Mesenchymal stem cell (in vitro differentiated cells and primary cell): ENCODE measurements around the gene FLT3LG.
A peak's percentile ranks its signal among the peaks of the same experiment; 100 is the strongest.

ENCODE experiments used
- DNase-seq: peaks from one replicate; pipeline ENCODE4 v3.0.0-alpha.2; 2013
- H2AFZ ChIP-seq: one replicate; pipeline ENCODE4 v1.6.1; 2013; ENCODE audit warnings: low read depth, mild to moderate bottlenecking, control low read depth, inconsistent platforms, low read length, moderate library complexity
- H2AK5ac ChIP-seq: 2 replicates; pipeline ENCODE4 v1.6.1; 2013; ENCODE audit warnings: low read length, moderate library complexity, mild to moderate bottlenecking, inconsistent platforms; ENCODE audit not compliant: severe bottlenecking
- H2BK120ac ChIP-seq: one replicate; pipeline ENCODE4 v1.6.1; 2013; ENCODE audit warnings: low read depth, mild to moderate bottlenecking, inconsistent platforms, low read length, moderate library complexity
- H2BK12ac ChIP-seq, 2 experiments: one replicate each; pipeline ENCODE4 v1.6.1; 2013; ENCODE audit warnings: inconsistent platforms in 2 of 2, low read length in 2 of 2, mild to moderate bottlenecking in 2 of 2, moderate library complexity in 2 of 2, control low read depth in 1 of 2
- H2BK15ac ChIP-seq: one replicate; pipeline ENCODE4 v1.6.1; 2013; ENCODE audit warnings: mild to moderate bottlenecking, low read depth, inconsistent platforms; ENCODE audit not compliant: poor library complexity, severe bottlenecking
- H2BK5ac ChIP-seq: 2 replicates; pipeline ENCODE4 v1.6.1; 2013; ENCODE audit warnings: low read depth, mild to moderate bottlenecking, low read length, control low read depth, inconsistent platforms; ENCODE audit not compliant: poor library complexity, severe bottlenecking
- H3K14ac ChIP-seq, 2 experiments: one replicate each; pipeline ENCODE4 v1.6.1; 2013; ENCODE audit warnings: inconsistent platforms in 2 of 2, low read length in 2 of 2, control low read depth in 1 of 2, mild to moderate bottlenecking in 1 of 2, moderate library complexity in 1 of 2
- H3K18ac ChIP-seq, 2 experiments: one replicate each; pipeline ENCODE4 v1.6.1; 2013; ENCODE audit warnings: inconsistent platforms in 2 of 2, low read length in 2 of 2, control low read depth in 1 of 2, low read depth in 1 of 2, mild to moderate bottlenecking in 1 of 2
- H3K23ac ChIP-seq, 2 experiments: one replicate each; pipeline ENCODE4 v1.6.1; 2013; ENCODE audit warnings: inconsistent platforms in 2 of 2, low read length in 2 of 2, mild to moderate bottlenecking in 2 of 2, moderate library complexity in 2 of 2, control low read depth in 1 of 2
- H3K27ac ChIP-seq: 2 replicates; pipeline ENCODE4 v1.5.1; 2013; ENCODE audit warnings: mild to moderate bottlenecking, moderate library complexity, low read length, control low read depth, inconsistent platforms; ENCODE audit not compliant: poor library complexity, severe bottlenecking
- H3K27me3 ChIP-seq, 2 experiments: 2 replicates each; pipeline versions ENCODE4 v1.6.1 to v1.7.0; 2013; ENCODE audit warnings: low read length in 2 of 2, mild to moderate bottlenecking in 2 of 2, moderate library complexity in 2 of 2, control low read depth in 1 of 2, inconsistent platforms in 1 of 2; ENCODE audit not compliant: control insufficient read depth in 1 of 2, insufficient read depth in 1 of 2
- H3K36me3 ChIP-seq, 2 experiments: 2 replicates each; pipeline versions ENCODE4 v1.6.1 to v1.7.0; 2013; ENCODE audit warnings: low read length in 2 of 2, control low read depth in 1 of 2, inconsistent platforms in 1 of 2, low read depth in 1 of 2, mild to moderate bottlenecking in 1 of 2; ENCODE audit not compliant: insufficient read depth in 2 of 2, control insufficient read depth in 1 of 2
- H3K4ac ChIP-seq, 2 experiments: one replicate each; pipeline ENCODE4 v1.6.1; 2013; ENCODE audit warnings: inconsistent platforms in 2 of 2, low read length in 2 of 2, mild to moderate bottlenecking in 2 of 2, moderate library complexity in 2 of 2, control low read depth in 1 of 2, low read depth in 1 of 2
- H3K4me1 ChIP-seq: 2 replicates; pipeline ENCODE4 v1.6.1; 2013; ENCODE audit warnings: low read depth, low read length, control low read depth; ENCODE audit not compliant: control insufficient read depth, insufficient read depth
- H3K4me2 ChIP-seq: 2 replicates; pipeline ENCODE4 v1.6.1; 2013; ENCODE audit warnings: low read length, mild to moderate bottlenecking, inconsistent platforms; ENCODE audit not compliant: poor library complexity, severe bottlenecking
- H3K4me3 ChIP-seq, 2 experiments: 2 replicates each; pipeline versions ENCODE4 v1.5.1 to v1.7.0; 2013; ENCODE audit warnings: low read length in 2 of 2, mild to moderate bottlenecking in 2 of 2, control low read depth in 1 of 2, low read depth in 1 of 2; ENCODE audit not compliant: insufficient read depth in 1 of 2
- H3K79me1 ChIP-seq: replicated peaks from 2 replicates; pipeline ENCODE4 v1.6.1; 2013; ENCODE audit warnings: mild to moderate bottlenecking, control low read depth, low read length, inconsistent platforms; ENCODE audit not compliant: poor library complexity, severe bottlenecking
- H3K9ac ChIP-seq: 2 replicates; pipeline ENCODE4 v1.7.0; 2013; ENCODE audit warnings: mild to moderate bottlenecking, low read length, moderate library complexity
- H3K9me3 ChIP-seq: 2 replicates; pipeline ENCODE4 v1.7.0; 2013; ENCODE audit warnings: mild to moderate bottlenecking, low read length; ENCODE audit not compliant: control insufficient read depth
- H4K8ac ChIP-seq: one replicate; pipeline ENCODE4 v1.6.1; 2013; ENCODE audit warnings: inconsistent platforms, mild to moderate bottlenecking, low read length, moderate library complexity
- H4K91ac ChIP-seq: one replicate; pipeline ENCODE4 v1.6.1; 2013; ENCODE audit warnings: mild to moderate bottlenecking, low read length, inconsistent platforms
- WGBS: methylation state at CpG from one replicate; pipeline ENCODE4 v1.1.7; 2013; ENCODE audit warnings: mixed read lengths; 5-methylcytosine and 5-hydroxymethylcytosine counted together

FLT3LG gene

DNA sequence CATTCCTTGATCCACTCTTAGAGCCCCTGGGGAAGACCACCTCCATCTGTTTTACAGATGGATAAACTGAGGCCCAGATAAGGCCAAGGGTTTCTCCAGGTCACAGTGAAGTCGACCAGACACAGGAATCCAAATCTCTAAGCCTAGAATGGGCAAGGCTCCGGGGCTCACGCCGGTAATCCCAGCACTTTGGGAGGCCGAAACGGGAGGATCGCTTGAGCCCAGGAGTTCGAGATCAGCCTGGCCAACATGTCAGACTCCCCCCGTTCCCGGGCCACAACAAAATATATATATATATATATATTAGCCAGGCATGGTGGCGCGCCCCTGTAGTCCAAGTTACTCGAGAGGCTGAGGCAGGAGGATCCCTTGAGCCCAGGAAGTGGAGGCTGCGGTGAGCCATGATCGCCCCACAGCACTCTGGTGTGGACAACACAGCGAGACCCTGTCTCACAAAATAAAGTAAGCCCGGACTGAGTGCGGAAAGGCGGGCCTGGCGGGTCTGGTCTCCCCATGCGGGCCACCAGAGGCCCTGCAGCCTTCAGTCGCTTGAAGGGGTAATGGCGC lies 12.8 kb downstream of the FLT3LG start:
- peak overlapping the region; percentile 66 to 92 for H3K18ac ChIP-seq
- H3K14ac ChIP-seq: no peak overlapping the region
- 57% methylated on average over 17 of the region's 23 CpGs for WGBS
- H2AFZ ChIP-seq: peak overlapping the region; percentile 48
- no peak overlapping the region for H2BK5ac ChIP-seq
- peaks cover 24% of the 10 kb centered on the region for H3K4me1 ChIP-seq
- H3K79me1 ChIP-seq: peaks cover 3% of the 10 kb centered on the region
- no peak for DNase-seq
- H3K9me3 ChIP-seq: no peaks in the 10 kb centered on the region
- H2BK120ac ChIP-seq: peak overlapping the region; percentile 54
- peak overlapping the region in 1 of 2 experiments; percentile 44 for H3K4ac ChIP-seq
- H4K91ac ChIP-seq: peak overlapping the region; percentile 90
- H2AK5ac ChIP-seq: peak overlapping the region; percentile 2
- H3K27ac ChIP-seq: no peak overlapping the region
- H3K36me3 ChIP-seq: peaks cover 32 to 44% of the 10 kb centered on the region in 2 experiments
- H3K4me3 ChIP-seq: no peak overlapping the region
- peak overlapping the region; percentile 100 for H4K8ac ChIP-seq
- no peaks in the 10 kb centered on the region for H3K27me3 ChIP-seq
- peak overlapping the region; percentile 98 for H2BK15ac ChIP-seq
- H3K4me2 ChIP-seq: peak overlapping the region; percentile 3
- H3K23ac ChIP-seq: no peak overlapping the region
- H2BK12ac ChIP-seq: no peak overlapping the region
- H3K9ac ChIP-seq: peak overlapping the region; percentile 64

DNA sequence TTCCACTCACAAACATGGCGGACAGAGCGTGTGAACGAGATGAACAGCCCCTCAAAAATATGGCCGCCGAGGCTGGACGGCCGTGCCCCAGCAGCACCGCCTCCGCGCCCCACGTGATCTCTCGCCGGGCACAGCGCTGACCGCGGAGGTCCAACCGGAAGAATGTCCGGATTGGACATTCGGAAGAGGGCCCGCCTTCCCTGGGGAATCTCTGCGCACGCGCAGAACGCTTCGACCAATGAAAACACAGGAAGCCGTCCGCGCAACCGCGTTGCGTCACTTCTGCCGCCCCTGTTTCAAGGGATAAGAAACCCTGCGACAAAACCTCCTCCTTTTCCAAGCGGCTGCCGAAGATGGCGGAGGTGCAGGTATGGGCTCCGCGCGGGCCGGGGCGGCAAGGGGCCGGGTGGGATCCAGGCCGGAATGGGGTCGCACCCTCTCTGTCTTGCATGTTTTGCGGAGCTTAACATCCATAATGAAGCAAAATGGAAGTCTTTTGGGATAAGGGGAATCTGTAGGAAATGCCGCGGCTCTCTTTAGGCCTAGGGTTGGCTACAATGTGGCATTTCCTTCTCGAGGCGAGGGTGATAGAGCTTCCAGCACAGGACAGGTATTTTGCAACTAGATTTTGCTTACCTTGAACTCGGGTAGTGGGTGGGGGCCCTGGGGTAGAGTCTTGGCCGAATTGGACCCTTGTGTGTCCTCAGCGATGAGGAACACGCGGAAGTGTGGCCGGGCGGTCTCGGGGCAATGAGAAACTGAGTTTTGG lies 13.4 kb downstream of the FLT3LG start, which contains the start of gene RPL13A:
Gene RPL13A (plus strand): TSS at position 332 of the 769 bp plus-strand sequence. CDS start 22 bp downstream, at position 354.
- Histone ChIP-seq H3K27me3 (no peaks in the 10 kb centered on the region), H3K4ac (peak within 1 kb of the TSS; percentile 27 to 71), H3K4me2 (peak within 1 kb of the TSS; percentile 66), H2BK120ac (peak within 1 kb of the TSS; percentile 54), H3K14ac (peak within 1 kb of the TSS in 1 of 2 experiments; percentile 85), H3K23ac (peak within 1 kb of the TSS in 1 of 2 experiments; percentile 6), H2BK15ac (peak within 1 kb of the TSS; percentile 98), H3K18ac (peak within 1 kb of the TSS; percentile 66 to 92), H2AFZ (peak within 1 kb of the TSS; percentile 48), H3K9me3 (no peaks in the 10 kb centered on the region), H4K91ac (peak within 1 kb of the TSS; percentile 90), H3K36me3 (peaks cover 38 to 47% of the 10 kb centered on the region in 2 experiments), H2AK5ac (peak within 1 kb of the TSS; percentile 46), H3K4me1 (peaks cover 24% of the 10 kb centered on the region), H4K8ac (peak within 1 kb of the TSS; percentile 100), H3K4me3 (peak within 1 kb of the TSS; percentile 77 to 97), H2BK12ac (no peak within 1 kb of the TSS), H3K9ac (peak within 1 kb of the TSS; percentile 100), H3K79me1 (peaks cover 3% of the 10 kb centered on the region), H3K27ac (peak within 1 kb of the TSS; percentile 37), H2BK5ac (no peak within 1 kb of the TSS)
- WGBS: 1% methylated on average over 57 of the region's 57 CpGs
- DNase-seq: peak; percentile 99

DNA sequence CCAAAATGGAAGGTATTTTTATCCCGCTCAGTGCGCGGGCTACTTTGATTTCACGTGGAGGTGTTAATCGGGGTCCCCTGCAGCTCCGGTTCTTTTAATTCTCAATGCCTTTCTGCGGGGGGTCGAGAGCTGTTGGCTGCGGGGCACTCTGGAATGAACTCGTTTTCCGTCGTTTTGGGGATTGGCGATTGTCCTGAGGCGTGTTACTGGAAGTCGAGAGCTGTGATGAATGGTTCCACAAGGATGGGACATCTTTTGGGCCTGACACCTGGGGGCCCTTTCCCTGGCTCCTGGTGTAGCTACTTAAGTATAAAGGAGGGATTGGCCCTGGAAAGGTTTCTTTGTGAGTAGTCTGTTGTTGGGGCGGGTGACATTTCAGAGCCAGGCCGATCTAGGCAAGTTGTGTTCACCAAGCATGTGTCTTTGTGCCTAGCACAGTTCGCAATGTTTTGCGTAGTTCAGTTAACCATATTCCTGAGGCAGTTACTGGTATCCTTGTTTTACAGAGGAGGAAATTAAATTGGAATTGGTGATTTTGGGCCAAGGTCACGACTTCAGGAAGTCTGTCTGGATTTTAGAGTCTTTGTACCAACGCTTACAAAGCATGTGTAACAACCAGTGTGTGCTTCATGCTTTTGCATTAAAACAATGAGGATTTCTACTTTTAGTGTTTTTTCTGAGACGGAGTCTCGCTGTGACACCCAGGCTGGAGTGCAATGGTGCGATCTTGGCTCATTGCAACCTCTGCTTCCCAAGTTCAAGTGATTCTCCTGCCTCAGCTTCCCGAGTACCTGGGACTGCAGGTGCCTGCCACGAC lies 14.2 kb downstream of the FLT3LG start:
- H3K36me3 ChIP-seq: peaks cover 44 to 51% of the 10 kb centered on the region in 2 experiments
- H2BK120ac ChIP-seq: peak overlapping the region; percentile 51
- H2BK12ac ChIP-seq: no peak overlapping the region
- H3K9me3 ChIP-seq: no peaks in the 10 kb centered on the region
- under 1% methylated on average over 26 of the region's 26 CpGs for WGBS
- peak overlapping the region; percentile 62 to 86 for H3K18ac ChIP-seq
- DNase-seq: no peak
- peaks cover 3% of the 10 kb centered on the region for H3K79me1 ChIP-seq
- peak overlapping the region; percentile 66 for H3K4me2 ChIP-seq
- H3K4me3 ChIP-seq: peak overlapping the region; percentile 77 to 97
- no peaks in the 10 kb centered on the region for H3K27me3 ChIP-seq
- no peak overlapping the region for H4K91ac ChIP-seq
- no peak overlapping the region for H2AFZ ChIP-seq
- peak overlapping the region; percentile 46 for H2AK5ac ChIP-seq
- no peak overlapping the region for H2BK5ac ChIP-seq
- H3K4me1 ChIP-seq: peaks cover 24% of the 10 kb centered on the region
- H4K8ac ChIP-seq: peak overlapping the region; percentile 23
- H2BK15ac ChIP-seq: no peak overlapping the region
- H3K23ac ChIP-seq: no peak overlapping the region
- H3K9ac ChIP-seq: peak overlapping the region; percentile 100
- no peak overlapping the region for H3K14ac ChIP-seq
- peak overlapping the region; percentile 37 for H3K27ac ChIP-seq
- peak overlapping the region; percentile 27 to 71 for H3K4ac ChIP-seq
